Upper lobe of left lung (tissue), 6 donors: ENCODE measurements around the gene DONSON. TPM values are rescaled to one million over a fixed set of nuclear protein-coding genes. Genes with fewer than 3 reads are reported as not detected.
"Not testable (repeated sequence)": the region's sequence is repeated elsewhere in the genome, so short reads cannot be mapped to it uniquely, and the experiment has no call there.

Source experiments
- ATAC-seq, 2 donors: fragments of 200-7000 bp; cut with Tn5 transposase; one replicate each; pipeline ENCODE4 v1.9.1; 2022; ENCODE audit warnings: mild to moderate bottlenecking in 2 of 2, moderate library complexity in 2 of 2; ENCODE audit not compliant: low FRiP score in 2 of 2
- DNase-seq, 2 donors: peaks; one replicate each; pipeline ENCODE4 v3.0.0-alpha.2; 2019 to 2020
- H3K27ac ChIP-seq, 4 donors: fragments of 200-600 bp; sonication (generic); one replicate each; pipeline ENCODE4 v1.5.1; 2016 to 2019
- H3K27me3 ChIP-seq, 4 donors: fragments of 200-600 bp; sonication (generic); one replicate each; pipeline ENCODE4 v1.5.1; 2017 to 2019
- H3K36me3 ChIP-seq, 4 donors: fragments of 200-600 bp; sonication (generic); one replicate each; pipeline ENCODE4 v1.5.1; 2016 to 2019
- H3K4me1 ChIP-seq, 4 donors: fragments of 200-600 bp; sonication (generic); one replicate each; pipeline ENCODE4 v1.5.1; 2018 to 2019
- H3K4me3 ChIP-seq, 4 donors: fragments of 200-600 bp; sonication (generic); one replicate each; pipeline ENCODE4 v1.5.1; 2017 to 2019; ENCODE audit warnings: mild to moderate bottlenecking in 2 of 4, moderate library complexity in 1 of 4
- H3K9me3 ChIP-seq, 4 donors: fragments of 200-600 bp; sonication (generic); one replicate each; pipeline ENCODE4 v1.5.1; 2018 to 2019
- CTCF ChIP-seq, 6 experiments: fragments of 450-650 bp in 4 of 6; fragments of 200-600 bp in 2 of 6; sonication (generic) in 2 of 6; IDR thresholded peaks; one replicate each; pipeline ENCODE4 v1.5.1; 2016 to 2019; ENCODE audit warnings: antibody characterized with exemption in 6 of 6
- EP300 ChIP-seq, 4 donors: sonication (generic); formaldehyde crosslinking; IDR thresholded peaks; one replicate each; pipeline ENCODE4 v1.5.1; 2017; ENCODE audit warnings: antibody characterized with exemption in 4 of 4, control low read depth in 2 of 4
- POLR2A ChIP-seq, 4 donors: fragments of 450-650 bp; IDR thresholded peaks; one replicate each; pipeline ENCODE4 v1.5.1; 2016 to 2017; ENCODE audit warnings: antibody characterized with exemption in 4 of 4, mild to moderate bottlenecking in 2 of 4
- POLR2AphosphoS5 ChIP-seq, 2 donors: sonication (generic); formaldehyde crosslinking; IDR thresholded peaks; one replicate each; pipeline ENCODE4 v1.5.1; 2017; ENCODE audit warnings: antibody characterized with exemption in 2 of 2
- WGBS, 2 donors: methylation state at CpG; one replicate each; pipeline ENCODE4 v1.1.5; 2017 to 2018; 5-methylcytosine and 5-hydroxymethylcytosine counted together
- total RNA-seq, 6 donors: library from RNA; depleted of rRNA in 4 of 6; stranded (reverse); fragments of >200 nt in 4 of 6; gene quantifications; one replicate each; pipeline versions ENCODE4 v1.1.0 to v1.2.1, GENCODE V29; 2016 to 2021
- donor health status: DM: no; HTN: no; CAD: no; lungs with moderate emphysema.
- donor health status: DM: no; HTN: yes; CAD: no; lungs with severe emphysema.

The DONSON gene
- total RNA-seq, 6 donors from 2014 or later, result 4.3 to 19.2 (median 6.3) TPM

GRCh38 chr21:33618407-33618806, 29.9 kb upstream of the DONSON start:
- no peak for TF ChIP-seq POLR2A (IDR thresholded peaks at IDR 0.05)
- no peak for TF ChIP-seq EP300 (IDR thresholded peaks at IDR 0.05)
- TF ChIP-seq CTCF (IDR thresholded peaks at IDR 0.05), result no peak
- no peak for TF ChIP-seq POLR2AphosphoS5 (IDR thresholded peaks at IDR 0.05)
- H3K9me3 ChIP-seq, result no peaks in the 10 kb centered on the region
- whole genome bisulfite sequencing, 2 donors, result 98 to 100% methylated on average over 2 of the region's 2 CpGs
- H3K4me3 ChIP-seq, result no peak overlapping the region
- no peaks in the 10 kb centered on the region for H3K4me1 ChIP-seq
- no peaks in the 10 kb centered on the region for H3K27me3 ChIP-seq
- peaks cover 4 to 59% (median 11%) of the 10 kb centered on the region in 4 donors for H3K36me3 ChIP-seq
- ATAC-seq, result no peak
- no peak overlapping the region for H3K27ac ChIP-seq
- DNase-seq, result no peak

GRCh38 chr21:33617565-33617964, 29.1 kb upstream of the DONSON start:
- not testable (repeated sequence) for H3K4me1 ChIP-seq, H3K4me3 ChIP-seq, DNase-seq, H3K27ac ChIP-seq, H3K9me3 ChIP-seq, H3K27me3 ChIP-seq, ATAC-seq
- WGBS, 2 donors, result 84 to 93% methylated on average over 11 of the region's 11 CpGs
- H3K36me3 ChIP-seq, result peaks cover 7 to 60% (median 16%) of the 10 kb centered on the region in 4 donors

GRCh38 chr21:33611006-33611744, 22.7 kb upstream of the DONSON start:
- DNase-seq (no peak), ATAC-seq (no peak)
- H3K27ac ChIP-seq, result no peak overlapping the region
- TF ChIP-seq POLR2AphosphoS5 (IDR thresholded peaks at IDR 0.05) (no peak), EP300 (IDR thresholded peaks at IDR 0.05) (no peak), POLR2A (IDR thresholded peaks at IDR 0.05) (no peak), CTCF (IDR thresholded peaks at IDR 0.05) (no peak)
- no peaks in the 10 kb centered on the region for H3K9me3 ChIP-seq
- peaks cover 10 to 72% (median 18%) of the 10 kb centered on the region in 4 donors for H3K36me3 ChIP-seq
- WGBS, 2 donors, result 92 to 97% methylated on average over 7 of the region's 7 CpGs
- no peaks in the 10 kb centered on the region for H3K4me1 ChIP-seq
- no peak overlapping the region for H3K4me3 ChIP-seq
- H3K27me3 ChIP-seq, result no peaks in the 10 kb centered on the region

GRCh38 chr21:33608559-33608958, 20.1 kb upstream of the DONSON start:
- Histone ChIP-seq H3K9me3 (no peaks in the 10 kb centered on the region), H3K4me3 (no peak overlapping the region), H3K4me1 (no peaks in the 10 kb centered on the region), H3K27me3 (no peaks in the 10 kb centered on the region), H3K36me3 (peaks cover 9 to 59% (median 18%) of the 10 kb centered on the region in 4 donors), H3K27ac (no peak overlapping the region)
- DNase-seq (no peak), ATAC-seq (no peak)
- 70 to 78% methylated on average over 1 of the region's 1 CpG for WGBS, 2 donors
- TF ChIP-seq CTCF (IDR thresholded peaks at IDR 0.05), result no peak
- TF ChIP-seq POLR2A (IDR thresholded peaks at IDR 0.05), result no peak

GRCh38 chr21:33598051-33598450, 9.6 kb upstream of the DONSON start:
- DNase-seq (no peak), ATAC-seq (no peak)
- 69 to 83% methylated on average over 1 of the region's 1 CpG for WGBS, 2 donors
- Histone ChIP-seq H3K4me3 (no peak overlapping the region), H3K27ac (no peak overlapping the region), H3K9me3 (no peaks in the 10 kb centered on the region), H3K4me1 (no peaks in the 10 kb centered on the region), H3K36me3 (peaks cover 7 to 90% (median 39%) of the 10 kb centered on the region in 4 donors), H3K27me3 (no peaks in the 10 kb centered on the region)
- TF ChIP-seq CTCF (IDR thresholded peaks at IDR 0.05) (no peak), EP300 (IDR thresholded peaks at IDR 0.05) (no peak), POLR2A (IDR thresholded peaks at IDR 0.05) (no peak), POLR2AphosphoS5 (IDR thresholded peaks at IDR 0.05) (no peak)
